ENCODE results near the gene IFI27L2.

- TF ChIP-seq CTCF (IDR thresholded peaks at IDR 0.05; ENCODE audit: low read length) (no peak), EZH2 (IDR thresholded peaks at IDR 0.05; ENCODE audit: borderline replicate concordance, low read length) (no peak)
Measured at GRCh38 chr14:94143711-94144110, 14.3 kb upstream of the IFI27L2 start.

Data from OCI-LY1 (cell line).